K562 (cell line): ENCODE measurements around the gene ABHD12. TPM values are rescaled to one million over a fixed set of nuclear protein-coding genes. Genes with fewer than 3 reads are reported as not detected.

Experiments used
- CEBPB ChIP-seq: fragments of 450-650 bp; IDR thresholded peaks from 2 replicates; pipeline ENCODE4 v1.6.1; 2016; ENCODE audit warnings: missing genetic modification characterization, missing compliant biosample characterization
- CEBPG ChIP-seq, 3 experiments: fragments of 200-800 bp in 1 of 3; sonication (Bioruptor generic) in 1 of 3; sonication (generic) in 1 of 3; formaldehyde crosslinking in 1 of 3; IDR thresholded peaks in 2 of 3; conservative IDR thresholded peaks in 1 of 3; 2 replicates each; pipeline versions ENCODE4 v1.6.1 to v1.8.0; 2016 to 2022; ENCODE audit warnings: missing compliant biosample characterization in 2 of 3, missing genetic modification characterization in 2 of 3, mild to moderate bottlenecking in 1 of 3, missing genetic modification reagents in 1 of 3
- DNMT1 ChIP-seq: fragments of 450-650 bp; IDR thresholded peaks from 2 replicates; pipeline ENCODE4 v1.6.1; 2016; ENCODE audit warnings: antibody characterized with exemption, mild to moderate bottlenecking
- E2F5 ChIP-seq: sonication (generic); formaldehyde crosslinking; IDR thresholded peaks from 2 replicates; pipeline ENCODE4 v1.8.0; 2022; ENCODE audit warnings: mild to moderate bottlenecking, missing genetic modification reagents
- MAZ ChIP-seq, 2 experiments: fragments of 450-650 bp in 1 of 2; sonication (generic) in 1 of 2; formaldehyde crosslinking; IDR thresholded peaks in 1 of 2; conservative IDR thresholded peaks in 1 of 2; 2 replicates each; pipeline versions ENCODE4 v1.4.0 to v1.5.0; 2020; ENCODE audit warnings: mild to moderate bottlenecking in 1 of 2, missing genetic modification reagents in 1 of 2
- NEUROD1 ChIP-seq: fragments of 150-350 bp; IDR thresholded peaks from 2 replicates; pipeline ENCODE4 v1.6.1; 2014; ENCODE audit warnings: borderline replicate concordance, low read length, low read depth; ENCODE audit not compliant: partially characterized antibody
- PRMT5 ChIP-seq: sonication (generic); formaldehyde crosslinking; IDR thresholded peaks from 2 replicates; pipeline ENCODE4 v1.5.0; 2020; ENCODE audit warnings: missing genetic modification reagents
- PTTG1 ChIP-seq: fragments of 450-650 bp; IDR thresholded peaks from 2 replicates; pipeline ENCODE4 v1.6.1; 2016; ENCODE audit warnings: low read depth, mild to moderate bottlenecking, missing genetic modification characterization, missing compliant biosample characterization
- ZBTB26 ChIP-seq: fragments of 450-650 bp; formaldehyde crosslinking; IDR thresholded peaks from 2 replicates; pipeline ENCODE4 v1.4.0; 2022; ENCODE audit warnings: missing genetic modification characterization
- ZKSCAN1 ChIP-seq: fragments of 150-350 bp; IDR thresholded peaks from 2 replicates; pipeline ENCODE4 v1.6.1; 2016; ENCODE audit warnings: low read depth, low read length
- ZNF318 ChIP-seq, 2 experiments: fragments of 450-650 bp; IDR thresholded peaks; 2 replicates each; pipeline ENCODE4 v1.6.1; 2016; ENCODE audit warnings: mild to moderate bottlenecking in 2 of 2, borderline replicate concordance in 1 of 2, low read depth in 1 of 2, moderate library complexity in 1 of 2
- ZNF507 ChIP-seq: conservative IDR thresholded peaks from 2 replicates; pipeline ENCODE4 v1.6.1; 2017; ENCODE audit warnings: missing genetic modification characterization, missing compliant biosample characterization
- ZNF511 ChIP-seq: sonication (generic); formaldehyde crosslinking; IDR thresholded peaks from 2 replicates; pipeline ENCODE4 v1.8.0; 2022; ENCODE audit warnings: mild to moderate bottlenecking, missing genetic modification reagents
- ZNF668 ChIP-seq: fragments of 250-450 bp; sonication (Bioruptor Pico); IDR thresholded peaks from 2 replicates; pipeline ENCODE4 v1.8.0; 2022; ENCODE audit warnings: mild to moderate bottlenecking, inconsistent platforms
- ZNF76 ChIP-seq: fragments of 250-450 bp; sonication (Bioruptor Pico); IDR thresholded peaks from 2 replicates; pipeline ENCODE4 v1.4.0; 2020; ENCODE audit warnings: mild to moderate bottlenecking, moderate library complexity, borderline replicate concordance
- polyA plus RNA-seq, 8 experiments: library from polyadenylated mRNA; depleted of rRNA in 4 of 8; stranded (reverse) in 5 of 8; unstranded in 3 of 8; fragments of >200 nt; fragmentation: Nextera tagmentation in 2 of 8; fragmentation: Illumina TruSeq in 1 of 8; extraction: Ambion mirVana in 2 of 8; extraction: Trizol in 1 of 8; gene quantifications; 2 replicates each; pipeline versions ENCODE4 v1.2.1 to v1.2.3, GENCODE V29; 2011 to 2014; ENCODE audit warnings: inconsistent platforms in 1 of 8, missing spikeins in 1 of 8
- total RNA-seq, 7 experiments: library from RNA; depleted of rRNA in 6 of 7; stranded (reverse); fragments of >200 nt in 6 of 7; fragmentation: Illumina TruSeq in 2 of 7; extraction: Trizol in 2 of 7; gene quantifications; 2 replicates each; pipeline versions ENCODE4 v1.2.1 to v1.2.3, GENCODE V29; 2011 to 2021; ENCODE audit warnings: low replicate concordance in 1 of 7

Gene ABHD12
- total and polyA plus RNA-seq, 9 of the 15 experiments (the other 6 are each of a cell fraction or from before 2014, with no cell fraction given) = 0.65 to 15.6 (median 9.1) TPM

GRCh38 chr20:25294459-25295385, 95.9 kb downstream of the ABHD12 start (continued):
- TF ChIP-seq ZKSCAN1 (no peak), E2F5 (no peak), ZNF511 (CRISPR knock-in tag) (no peak), ZNF668 (CRISPR knock-in tag) (no peak), DNMT1 (no peak), PRMT5 (CRISPR knock-in tag) (no peak), ZNF318 (IDR thresholded peaks at IDR 0.05; ENCODE audit: borderline replicate concordance in 1 of 2, low read depth in 1 of 2) (no peak), CEBPB (tag) (no peak), PTTG1 (tag) (no peak), ZNF507 (tag) (no peak), ZNF76 (CRISPR knock-in tag) (no peak), MAZ (CRISPR knock-in tag; conservative IDR thresholded peaks at IDR 0.05 in 1 of 2, IDR thresholded peaks at IDR 0.05 in 1 of 2) (peak in 1 of 2 experiments; percentile 56; a peak in 2 of 4 replicates), CEBPG (CRISPR knock-in tag; IDR thresholded peaks at IDR 0.05) (no peak), CEBPG (tag; conservative IDR thresholded peaks at IDR 0.05 in 1 of 2, IDR thresholded peaks at IDR 0.05 in 1 of 2) (no peak), ZBTB26 (CRISPR knock-in tag) (no peak), NEUROD1 (no peak)
